Uterus (tissue), 2 donors: ENCODE results near the gene TSEN15.

Source experiments
- POLR2A ChIP-seq, 2 donors: fragments of 450-650 bp; IDR thresholded peaks; one replicate each; pipeline ENCODE4 v1.6.1; 2016; ENCODE audit warnings: antibody characterized with exemption in 2 of 2, mild to moderate bottlenecking in 1 of 2, moderate library complexity in 1 of 2
- TF ChIP-seq, protein P1 (sequence below), 4 experiments: fragments of 200-600 bp in 2 of 4; fragments of 450-650 bp in 2 of 4; sonication (generic) in 2 of 4; IDR thresholded peaks; one replicate each; pipeline ENCODE4 v1.5.1; 2016 to 2019; ENCODE audit warnings: antibody characterized with exemption in 4 of 4, mild to moderate bottlenecking in 2 of 4, moderate library complexity in 1 of 4

DNA sequence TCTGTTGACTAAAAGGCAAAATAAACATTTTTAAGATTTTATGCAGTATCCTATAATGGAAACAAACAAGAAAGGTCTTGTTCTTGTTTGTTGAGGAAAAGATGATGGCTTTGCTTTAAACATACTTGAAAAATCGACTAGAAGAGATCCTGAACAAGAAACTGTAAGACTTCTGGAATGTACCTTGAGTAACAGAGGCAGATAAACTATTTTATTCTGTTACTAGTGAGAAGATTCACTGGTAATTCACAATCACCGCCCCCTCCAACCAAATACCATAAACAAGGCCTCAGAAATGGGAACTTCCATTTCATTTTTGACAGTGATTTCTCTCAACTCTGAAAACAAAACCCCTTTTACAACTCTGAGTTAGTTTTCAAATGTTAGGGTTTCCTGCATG, 18.1 kb downstream of the TSEN15 start:
- TF ChIP-seq, protein P1, sequence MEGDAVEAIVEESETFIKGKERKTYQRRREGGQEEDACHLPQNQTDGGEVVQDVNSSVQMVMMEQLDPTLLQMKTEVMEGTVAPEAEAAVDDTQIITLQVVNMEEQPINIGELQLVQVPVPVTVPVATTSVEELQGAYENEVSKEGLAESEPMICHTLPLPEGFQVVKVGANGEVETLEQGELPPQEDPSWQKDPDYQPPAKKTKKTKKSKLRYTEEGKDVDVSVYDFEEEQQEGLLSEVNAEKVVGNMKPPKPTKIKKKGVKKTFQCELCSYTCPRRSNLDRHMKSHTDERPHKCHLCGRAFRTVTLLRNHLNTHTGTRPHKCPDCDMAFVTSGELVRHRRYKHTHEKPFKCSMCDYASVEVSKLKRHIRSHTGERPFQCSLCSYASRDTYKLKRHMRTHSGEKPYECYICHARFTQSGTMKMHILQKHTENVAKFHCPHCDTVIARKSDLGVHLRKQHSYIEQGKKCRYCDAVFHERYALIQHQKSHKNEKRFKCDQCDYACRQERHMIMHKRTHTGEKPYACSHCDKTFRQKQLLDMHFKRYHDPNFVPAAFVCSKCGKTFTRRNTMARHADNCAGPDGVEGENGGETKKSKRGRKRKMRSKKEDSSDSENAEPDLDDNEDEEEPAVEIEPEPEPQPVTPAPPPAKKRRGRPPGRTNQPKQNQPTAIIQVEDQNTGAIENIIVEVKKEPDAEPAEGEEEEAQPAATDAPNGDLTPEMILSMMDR (IDR thresholded peaks at IDR 0.05), result no peak
- TF ChIP-seq POLR2A (IDR thresholded peaks at IDR 0.05), result no peak
